A673 (cell line): Measurements from ENCODE around the gene BUB1. TPM values are rescaled to one million over a fixed set of nuclear protein-coding genes. Genes with fewer than 3 reads are reported as not detected.

Experiments
- BruUV-seq: library from RNA; stranded (reverse); fragments of 400-500 nt; replicated peaks from 2 replicates; lab custom pipeline; 2021; lab: Mats Ljungman, UMichigan
- CTCF ChIA-PET: fragments of 300-600 bp; sonication (Branson Sonifier 250); formaldehyde crosslinking; loops from one replicate; lab custom pipeline; 2022; ENCODE audit warnings: antibody characterized with exemption; lab: Charles Lee
- POLR2A ChIA-PET: fragments of 300-600 bp; sonication (Branson Sonifier 250); formaldehyde crosslinking; loops from one replicate; lab custom pipeline; 2022; ENCODE audit warnings: antibody characterized with exemption; ENCODE audit not compliant: low non-redundant PET; lab: Charles Lee
- DNase-seq: peaks from one replicate; pipeline ENCODE4 v3.0.0-alpha.2; 2015; ENCODE audit warnings: low spot score
- H3K27ac ChIP-seq: fragments of 200-600 bp; sonication (generic); 2 replicates; pipeline ENCODE4 v1.5.1; 2016; ENCODE audit warnings: mixed run types, low read depth, mild to moderate bottlenecking, mixed read lengths, antibody characterized with exemption, low read length; ENCODE audit not compliant: poor library complexity, severe bottlenecking
- H3K27me3 ChIP-seq: fragments of 200-600 bp; sonication (generic); replicated peaks from 2 replicates; pipeline ENCODE4 v1.6.1; 2017; ENCODE audit warnings: mixed run types, low read depth, mild to moderate bottlenecking, mixed read lengths, antibody characterized with exemption, low read length; ENCODE audit not compliant: insufficient read depth, poor library complexity
- H3K36me3 ChIP-seq: fragments of 200-600 bp; sonication (generic); 2 replicates; pipeline ENCODE4 v1.6.1; 2016; ENCODE audit warnings: mixed run types, mild to moderate bottlenecking, mixed read lengths, antibody characterized with exemption, low read length; ENCODE audit not compliant: insufficient read depth, poor library complexity, severe bottlenecking
- H3K4me1 ChIP-seq: fragments of 200-600 bp; sonication (generic); 2 replicates; pipeline ENCODE4 v1.6.1; 2017; ENCODE audit warnings: mixed run types, mild to moderate bottlenecking, mixed read lengths, antibody characterized with exemption, low read length; ENCODE audit not compliant: insufficient read depth, poor library complexity, severe bottlenecking
- H3K4me3 ChIP-seq: fragments of 200-600 bp; sonication (generic); 2 replicates; pipeline ENCODE4 v1.5.1; 2016; ENCODE audit warnings: low read depth, mixed run types, mild to moderate bottlenecking, mixed read lengths, low read length; ENCODE audit not compliant: poor library complexity, severe bottlenecking
- H3K9me3 ChIP-seq: fragments of 200-600 bp; sonication (generic); 2 replicates; pipeline ENCODE4 v1.6.1; 2016; ENCODE audit warnings: mixed run types, low read depth, mild to moderate bottlenecking, mixed read lengths, antibody characterized with exemption, low read length; ENCODE audit not compliant: poor library complexity, severe bottlenecking
- EZH2 ChIP-seq: fragments of 200-600 bp; sonication (generic); IDR thresholded peaks from 2 replicates; pipeline ENCODE4 v1.6.1; 2017; ENCODE audit warnings: borderline replicate concordance, low read depth, mild to moderate bottlenecking, mixed read lengths, antibody characterized with exemption, low read length; ENCODE audit not compliant: poor library complexity, severe bottlenecking
- intact Hi-C: fragments of 100-400 bp; cut with micrococcal nuclease; formaldehyde crosslinking; loops from one replicate; pipeline ENCODE4 v1.10.0; 2022; ENCODE audit not compliant: unreplicated experiment
- total RNA-seq: library from RNA; stranded (reverse); gene quantifications from 2 replicates; pipeline ENCODE4 v1.2.3, GENCODE V29; 2021
- TF ChIP-seq, protein P1 (sequence below): fragments of 300-800, 200-600 bp; sonication (generic); conservative IDR thresholded peaks from 2 replicates; pipeline ENCODE4 v1.5.1; 2017; ENCODE audit warnings: low read depth, mild to moderate bottlenecking, antibody characterized with exemption, low read length, moderate library complexity, mixed read lengths

BUB1 gene
- total RNA-seq, 1 experiment from 2014 or later, result 98.0 TPM

DNA sequence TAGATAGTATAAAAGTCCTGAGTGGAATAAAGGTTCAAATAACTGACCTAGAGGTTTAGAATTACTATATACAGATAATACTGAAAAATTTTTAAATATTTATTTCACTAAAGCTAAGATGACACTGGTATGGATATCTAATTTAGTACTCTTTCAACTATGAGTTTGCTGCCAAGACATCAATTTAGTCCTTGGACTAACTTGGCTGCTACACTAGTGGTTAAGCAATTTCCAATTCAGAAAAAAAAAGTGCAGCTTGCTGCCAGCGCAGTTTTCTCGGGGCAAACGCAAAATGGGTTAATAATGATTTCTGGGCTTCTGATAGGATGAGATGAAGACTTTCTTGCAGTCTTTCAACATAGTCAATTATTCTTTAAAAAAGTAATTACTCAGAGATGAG is 10.8 kb downstream of the BUB1 start:
- ChIA-PET CTCF (no interaction called here), POLR2A (no interaction called here)
- intact Hi-C loops, result no loop called here
- no peaks in the 10 kb centered on the region for H3K9me3 ChIP-seq
- no peak overlapping the region for H3K4me3 ChIP-seq
- BruUV-seq, result no TSS peak
- H3K36me3 ChIP-seq, result peaks cover 97% of the 10 kb centered on the region
- DNase-seq, result no peak
- no peaks in the 10 kb centered on the region for H3K4me1 ChIP-seq
- no peaks in the 10 kb centered on the region for H3K27me3 ChIP-seq
- H3K27ac ChIP-seq, result no peak overlapping the region
- TF ChIP-seq EZH2, result no peak
- TF ChIP-seq, protein P1, sequence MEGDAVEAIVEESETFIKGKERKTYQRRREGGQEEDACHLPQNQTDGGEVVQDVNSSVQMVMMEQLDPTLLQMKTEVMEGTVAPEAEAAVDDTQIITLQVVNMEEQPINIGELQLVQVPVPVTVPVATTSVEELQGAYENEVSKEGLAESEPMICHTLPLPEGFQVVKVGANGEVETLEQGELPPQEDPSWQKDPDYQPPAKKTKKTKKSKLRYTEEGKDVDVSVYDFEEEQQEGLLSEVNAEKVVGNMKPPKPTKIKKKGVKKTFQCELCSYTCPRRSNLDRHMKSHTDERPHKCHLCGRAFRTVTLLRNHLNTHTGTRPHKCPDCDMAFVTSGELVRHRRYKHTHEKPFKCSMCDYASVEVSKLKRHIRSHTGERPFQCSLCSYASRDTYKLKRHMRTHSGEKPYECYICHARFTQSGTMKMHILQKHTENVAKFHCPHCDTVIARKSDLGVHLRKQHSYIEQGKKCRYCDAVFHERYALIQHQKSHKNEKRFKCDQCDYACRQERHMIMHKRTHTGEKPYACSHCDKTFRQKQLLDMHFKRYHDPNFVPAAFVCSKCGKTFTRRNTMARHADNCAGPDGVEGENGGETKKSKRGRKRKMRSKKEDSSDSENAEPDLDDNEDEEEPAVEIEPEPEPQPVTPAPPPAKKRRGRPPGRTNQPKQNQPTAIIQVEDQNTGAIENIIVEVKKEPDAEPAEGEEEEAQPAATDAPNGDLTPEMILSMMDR, result no peak

DNA sequence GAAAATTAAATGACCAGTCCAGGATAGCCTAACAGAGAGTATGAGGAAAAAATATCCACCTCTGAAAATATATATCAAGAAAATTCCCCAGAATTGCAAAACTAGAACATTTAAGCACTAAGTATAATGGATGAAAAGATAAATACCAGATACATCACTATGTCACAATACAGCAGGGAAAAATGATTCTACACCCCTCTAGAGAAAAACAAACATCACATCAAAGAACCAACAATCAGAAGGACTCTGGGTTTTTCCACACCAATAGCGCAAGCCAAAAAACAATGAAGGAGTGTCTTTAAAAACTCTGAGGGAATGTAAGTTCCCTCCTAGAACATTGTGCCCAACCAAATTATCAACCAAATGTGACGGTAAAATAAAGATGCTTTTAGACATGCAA is 13.7 kb downstream of the BUB1 start:
- ChIA-PET POLR2A (no interaction called here), CTCF (no interaction called here)
- H3K9me3 ChIP-seq, result no peaks in the 10 kb centered on the region
- BruUV-seq, result no TSS peak
- no peaks in the 10 kb centered on the region for H3K27me3 ChIP-seq
- no peak overlapping the region for H3K4me3 ChIP-seq
- no peaks in the 10 kb centered on the region for H3K4me1 ChIP-seq
- H3K27ac ChIP-seq, result no peak overlapping the region
- no peak for DNase-seq
- peaks cover 96% of the 10 kb centered on the region for H3K36me3 ChIP-seq
- intact Hi-C loops, result no loop called here
- TF ChIP-seq, protein P1, result no peak
- no peak for TF ChIP-seq EZH2

DNA sequence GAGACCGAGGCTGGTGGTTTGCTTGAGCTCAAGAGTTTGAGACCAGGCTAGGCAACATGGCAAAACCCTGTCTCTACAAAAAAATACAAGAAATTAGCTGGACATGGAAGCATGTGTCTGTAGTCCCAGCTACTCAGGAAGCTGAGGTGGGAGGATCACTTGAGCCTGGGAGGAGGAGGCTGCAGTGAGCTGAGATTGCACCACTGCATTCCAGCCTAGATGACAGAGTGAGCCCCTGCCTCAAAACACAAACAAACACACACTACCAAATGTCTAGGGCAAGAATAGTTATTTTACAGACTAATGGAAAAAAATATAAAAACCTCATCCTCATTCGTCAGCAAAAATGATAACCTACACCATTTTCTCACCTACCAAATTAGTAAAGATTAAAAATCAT is 15.3 kb downstream of the BUB1 start:
- Histone ChIP-seq H3K27me3 (no peaks in the 10 kb centered on the region), H3K4me3 (no peak overlapping the region), H3K4me1 (no peaks in the 10 kb centered on the region), H3K9me3 (no peaks in the 10 kb centered on the region), H3K27ac (no peak overlapping the region), H3K36me3 (peaks cover 96% of the 10 kb centered on the region)
- TF ChIP-seq, protein P1, result no peak
- no peak for TF ChIP-seq EZH2
- CTCF ChIA-PET, result no interaction called here
- no TSS peak for BruUV-seq
- intact Hi-C loops, result no loop called here
- DNase-seq, result no peak
- POLR2A ChIA-PET, result no interaction called here
